Panc1 (cell line): Measurements from ENCODE around the gene NUB1. TPM values are rescaled to one million over a fixed set of nuclear protein-coding genes. Genes with fewer than 3 reads are reported as not detected.

Source experiments
- ATAC-seq: fragments of 200-7000 bp; cut with Tn5 transposase; 2 replicates; pipeline ENCODE4 v1.9.1; 2020; ENCODE audit warnings: mild to moderate bottlenecking, moderate library complexity
- Bru-seq: library from RNA; stranded (reverse); fragments of 400-500 nt; gene quantifications from one replicate; lab custom pipeline; 2021; lab: Mats Ljungman, UMichigan
- BruChase-seq, 2 experiments: library from RNA; stranded (reverse); fragments of 400-500 nt; gene quantifications; one replicate each; lab custom pipeline; 2021; lab: Mats Ljungman, UMichigan
- BruUV-seq: library from RNA; stranded (reverse); fragments of 400-500 nt; replicated peaks from 2 replicates; lab custom pipeline; 2021; lab: Mats Ljungman, UMichigan
- CTCF ChIA-PET: fragments of 300-600 bp; sonication (Branson Sonifier 250); formaldehyde crosslinking; loops from one replicate; lab custom pipeline; 2022; ENCODE audit warnings: antibody characterized with exemption; lab: Charles Lee
- POLR2A ChIA-PET: fragments of 300-600 bp; sonication (Branson Sonifier 250); formaldehyde crosslinking; loops from one replicate; lab custom pipeline; 2022; ENCODE audit warnings: antibody characterized with exemption; lab: Charles Lee
- DNase-seq: peaks from one replicate; pipeline ENCODE4 v3.0.0-alpha.2; 2010; ENCODE audit warnings: low read depth, low spot score
- H3K27ac ChIP-seq: 2 replicates; pipeline ENCODE4 v1.5.1; 2011; ENCODE audit warnings: mild to moderate bottlenecking, low read length, inconsistent platforms
- H3K27me3 ChIP-seq: fragments of 200-500 bp; sonication (Bioruptor generic); 2 replicates; pipeline ENCODE4 v1.6.0; 2014; ENCODE audit warnings: low read length, inconsistent platforms; ENCODE audit not compliant: control insufficient read depth, insufficient read depth
- H3K36me3 ChIP-seq: fragments of 200-500 bp; sonication (Bioruptor generic); 2 replicates; pipeline ENCODE4 v1.5.1; 2014; ENCODE audit warnings: inconsistent platforms, mild to moderate bottlenecking, low read length, moderate library complexity; ENCODE audit not compliant: control insufficient read depth, insufficient read depth
- H3K4me1 ChIP-seq: 2 replicates; pipeline ENCODE4 v1.5.1; 2011; ENCODE audit warnings: inconsistent platforms, mild to moderate bottlenecking, low read length, moderate library complexity; ENCODE audit not compliant: control insufficient read depth, insufficient read depth
- H3K4me3 ChIP-seq, 2 experiments: 2 replicates each; pipeline ENCODE4 v1.5.1; 2011 to 2012; ENCODE audit warnings: low read depth in 2 of 2, low read length in 2 of 2, mild to moderate bottlenecking in 2 of 2, inconsistent platforms in 1 of 2, moderate library complexity in 1 of 2
- H3K9me3 ChIP-seq: fragments of 200-500 bp; sonication (Bioruptor generic); 2 replicates; pipeline ENCODE4 v1.5.1; 2014; ENCODE audit warnings: low read depth, mild to moderate bottlenecking, inconsistent platforms, low read length, moderate library complexity; ENCODE audit not compliant: control insufficient read depth, insufficient read depth
- CTCF ChIP-seq: fragments of 450-650 bp; IDR thresholded peaks from 2 replicates; pipeline ENCODE4 v1.5.1; 2017; ENCODE audit warnings: mild to moderate bottlenecking
- POLR2AphosphoS5 ChIP-seq: IDR thresholded peaks from 2 replicates; pipeline ENCODE4 v1.6.1; 2012; ENCODE audit warnings: mild to moderate bottlenecking, low read depth, low read length, moderate library complexity
- REST ChIP-seq, 2 experiments: IDR thresholded peaks; 2 replicates each; pipeline ENCODE4 v1.6.1; 2011 to 2012; ENCODE audit warnings: low read depth in 2 of 2, control low read depth in 1 of 2, low read length in 1 of 2, mild to moderate bottlenecking in 1 of 2, moderate library complexity in 1 of 2; ENCODE audit not compliant: insufficient read depth in 1 of 2
- SIN3A ChIP-seq: IDR thresholded peaks from 2 replicates; pipeline ENCODE4 v1.6.1; 2012; ENCODE audit warnings: low read depth, mild to moderate bottlenecking, low read length, moderate library complexity, borderline replicate concordance; ENCODE audit not compliant: insufficient read depth
- TCF7L2 ChIP-seq: IDR thresholded peaks from 2 replicates; pipeline ENCODE4 v1.6.1; 2011; ENCODE audit warnings: mild to moderate bottlenecking, low read depth, low read length, inconsistent platforms
- in situ Hi-C: cut with HindIII; loops from 2 replicates; pipeline ENCODE4 v1.10.0; 2016; ENCODE audit warnings: low sequenced_read_pairs, low pct_unique_long_range_greater_than_20kb
- intact Hi-C: fragments of 100-400 bp; cut with micrococcal nuclease; formaldehyde crosslinking; loops from one replicate; pipeline ENCODE4 v1.10.0; 2022; ENCODE audit not compliant: unreplicated experiment
- long read RNA-seq: library from polyadenylated mRNA; unstranded; transcript quantifications from one replicate; pipeline ENCODE4 v2.0.0, GENCODE V29; 2021; ENCODE audit not compliant: unreplicated experiment
- polyA plus RNA-seq: library from polyadenylated mRNA; unstranded; fragments of >200 nt; gene quantifications from one replicate; pipeline ENCODE4 v1.2.1, GENCODE V29; 2012; ENCODE audit warnings: missing spikeins; ENCODE audit not compliant: insufficient read length
- total RNA-seq: library from RNA; stranded (reverse); gene quantifications from one replicate; pipeline ENCODE4 v1.2.1, GENCODE V29; 2021; ENCODE audit not compliant: unreplicated experiment

The NUB1 gene
- total RNA-seq, result 50.5 TPM
- polyA plus RNA-seq, result 41.4 TPM
- Bru-seq, nascent RNA, result percentile 71 among the genes with signal in this experiment
- percentile 77 among the genes with signal in this experiment for BruChase-seq, experiment 1, labeled RNA remaining after a 2-hour chase
- percentile 87 among the genes with signal in this experiment for BruChase-seq, experiment 2, labeled RNA remaining after a 6-hour chase
- long read RNA-seq, transcript NUB1-201 (15 exons, 3,180 nt), result major isoform, 15 of 58 reads
- long read RNA-seq, partial matches to known transcripts, result 21 of 58 reads
- long read RNA-seq, other reads (novel, unspliced or antisense), result 21 of 58 reads

- Histone ChIP-seq H3K9me3 (no peaks in the 10 kb centered on the region), H3K4me3 (peak within 1 kb of the TSS; percentile 70 to 90), H3K36me3 (peaks cover 13% of the 10 kb centered on the region; the same call in 1 of the 2 replicates), H3K27ac (peak within 1 kb of the TSS; percentile 88), H3K27me3 (no peaks in the 10 kb centered on the region), H3K4me1 (peaks cover 11% of the 10 kb centered on the region)
- in situ Hi-C loops, result no loop called here
- CTCF ChIA-PET, result interaction anchor here (0.6 to 1.7 kb wide), 5 partner anchors 9 to 55 kb away, joined by 3 to 9 read pairs (median 3); no protein-coding TSS in a partner anchor
- ATAC-seq, result peak; percentile 97
- peak; percentile 52 for DNase-seq
- intact Hi-C loops, result no loop called here
- BruUV-seq, result no TSS peak
- TF ChIP-seq POLR2AphosphoS5 (0 out of 2 replicates have a peak, but pooled peaks have one; percentile 43), SIN3A (peak; percentile 75; the same call in 1 of the 2 replicates), REST (IDR thresholded peaks at IDR 0.05; ENCODE audit: insufficient read depth in 1 of 2, low read depth in 2 of 2, low read length in 1 of 2) (no peak)
- POLR2A ChIA-PET, result interaction anchor here (0.6 to 0.9 kb wide), 3 partner anchors 20 to 129 kb away, joined by 3 to 9 read pairs (median 3); no protein-coding TSS in a partner anchor
These were observed at the start of gene NUB1 for GRCh38 chr7:151341357-151342101. NUB1 (plus strand) TSS chr7:151341812; CDS start chr7:151345350, 3,538 bp downstream.

GRCh38 chr7:151292850-151293249, 48.8 kb upstream of the NUB1 start:
- intact Hi-C loops (no loop called here), in situ Hi-C loops (no loop called here)
- ATAC-seq (no peak), DNase-seq (no peak)
- Histone ChIP-seq H3K27ac (no peak overlapping the region), H3K36me3 (no peaks in the 10 kb centered on the region), H3K4me3 (no peak overlapping the region), H3K4me1 (no peaks in the 10 kb centered on the region), H3K9me3 (no peaks in the 10 kb centered on the region), H3K27me3 (0 out of 2 replicates have a peak, but pooled peaks cover 5% of the 10 kb centered on the region)
- CTCF ChIA-PET, result no interaction called here
- TF ChIP-seq POLR2AphosphoS5, result no peak
- no peak for TF ChIP-seq CTCF
- TF ChIP-seq TCF7L2, result no peak
- TF ChIP-seq SIN3A, result no peak
- TF ChIP-seq REST (IDR thresholded peaks at IDR 0.05; ENCODE audit: insufficient read depth in 1 of 2, low read depth in 2 of 2, low read length in 1 of 2), result no peak
- POLR2A ChIA-PET, result no interaction called here
- no TSS peak for BruUV-seq
